IMR-90 (cell line): ENCODE measurements around the gene UCHL1. TPM values are rescaled to one million over a fixed set of nuclear protein-coding genes. Genes with fewer than 3 reads are reported as not detected.

ENCODE experiments used
- ATAC-seq: fragments of 200-7000 bp; cut with Tn5 transposase; 2 replicates; pipeline ENCODE4 v1.9.1; 2020; ENCODE audit warnings: low read depth, mild to moderate bottlenecking, moderate library complexity
- BruUV-seq: library from RNA; stranded (reverse); fragments of 400-500 nt; replicated peaks from 2 replicates; lab custom pipeline; 2021; lab: Mats Ljungman, UMichigan
- CTCF ChIA-PET: fragments of 300-600 bp; formaldehyde crosslinking; extraction: SDS; loops from one replicate; lab custom pipeline; 2021; ENCODE audit warnings: antibody characterized with exemption; lab: Yijun Ruan, JAX
- POLR2A ChIA-PET: fragments of 300-600 bp; sonication (Branson Sonifier 250); formaldehyde crosslinking; loops from one replicate; lab custom pipeline; 2022; ENCODE audit warnings: antibody characterized with exemption; ENCODE audit not compliant: unreplicated experiment; lab: Charles Lee
- DNase-seq: peaks from one replicate; pipeline ENCODE4 v3.0.0; 2013
- H2AFZ ChIP-seq: replicated peaks from 2 replicates; pipeline ENCODE3; 2013; ENCODE audit warnings: low read length, mild to moderate bottlenecking; ENCODE audit not compliant: poor library complexity
- H2AK5ac ChIP-seq: 2 replicates; pipeline ENCODE4 v1.6.1; 2013; ENCODE audit warnings: low read depth, low read length, inconsistent platforms
- H2AK9ac ChIP-seq: replicated peaks from 2 replicates; pipeline ENCODE3; 2013; ENCODE audit warnings: mild to moderate bottlenecking, low read depth, low read length, moderate library complexity; ENCODE audit not compliant: poor library complexity
- H2BK120ac ChIP-seq: 2 replicates; pipeline ENCODE4 v1.6.1; 2013; ENCODE audit warnings: low read depth, low read length, inconsistent platforms
- H2BK15ac ChIP-seq: 3 replicates; pipeline ENCODE4 v1.6.1; 2013; ENCODE audit warnings: low read depth, low read length, inconsistent platforms
- H2BK20ac ChIP-seq: 2 replicates; pipeline ENCODE4 v1.6.1; 2013; ENCODE audit warnings: low read depth, mild to moderate bottlenecking, inconsistent platforms, low read length, moderate library complexity
- H2BK5ac ChIP-seq: 2 replicates; pipeline ENCODE4 v1.6.1; 2013; ENCODE audit warnings: mild to moderate bottlenecking, low read depth, low read length, inconsistent platforms; ENCODE audit not compliant: poor library complexity, severe bottlenecking
- H3K14ac ChIP-seq: replicated peaks from 2 replicates; pipeline ENCODE4 v1.6.1; 2013; ENCODE audit warnings: low read depth, low read length, inconsistent platforms
- H3K18ac ChIP-seq: 2 replicates; pipeline ENCODE4 v1.6.1; 2013; ENCODE audit warnings: low read depth, low read length, control low read depth
- H3K23ac ChIP-seq: 2 replicates; pipeline ENCODE4 v1.6.1; 2013; ENCODE audit warnings: low read depth, low read length, inconsistent platforms
- H3K27ac ChIP-seq: 2 replicates; pipeline ENCODE4 v1.5.1; 2013; ENCODE audit warnings: mild to moderate bottlenecking, control low read depth, low read length; ENCODE audit not compliant: insufficient read depth
- H3K27me3 ChIP-seq: 2 replicates; pipeline ENCODE4 v1.6.1; 2013; ENCODE audit warnings: low read length; ENCODE audit not compliant: control insufficient read depth, insufficient read depth
- H3K36me3 ChIP-seq: 2 replicates; pipeline ENCODE4 v1.6.1; 2013; ENCODE audit warnings: low read length, mixed read lengths; ENCODE audit not compliant: control insufficient read depth, insufficient read depth
- H3K4ac ChIP-seq: 2 replicates; pipeline ENCODE4 v1.6.1; 2013; ENCODE audit warnings: low read depth, low read length, inconsistent platforms
- H3K4me1 ChIP-seq: 2 replicates; pipeline ENCODE4 v1.6.1; 2013; ENCODE audit warnings: low read length, mixed read lengths; ENCODE audit not compliant: control insufficient read depth, insufficient read depth
- H3K4me2 ChIP-seq: 2 replicates; pipeline ENCODE4 v1.6.1; 2013; ENCODE audit warnings: low read depth, mild to moderate bottlenecking, control low read depth, low read length, moderate library complexity
- H3K4me3 ChIP-seq: 2 replicates; pipeline ENCODE4 v1.5.1; 2013; ENCODE audit warnings: low read depth, mild to moderate bottlenecking, control low read depth, low read length, moderate library complexity; ENCODE audit not compliant: insufficient read depth
- H3K56ac ChIP-seq: 2 replicates; pipeline ENCODE4 v1.6.1; 2013; ENCODE audit warnings: low read length, inconsistent platforms; ENCODE audit not compliant: insufficient read depth; ENCODE audit errors: extremely low read depth
- H3K79me1 ChIP-seq, 2 experiments: 2 replicates each; pipeline ENCODE4 v1.6.1; 2013; ENCODE audit warnings: low read length in 2 of 2, inconsistent platforms in 1 of 2, low read depth in 1 of 2
- H3K9ac ChIP-seq: 2 replicates; pipeline ENCODE4 v1.6.1; 2013; ENCODE audit warnings: low read depth, low read length, control low read depth
- H3K9me1 ChIP-seq: 2 replicates; pipeline ENCODE4 v1.6.1; 2013; ENCODE audit warnings: low read length, inconsistent platforms; ENCODE audit not compliant: insufficient read depth
- H3K9me3 ChIP-seq: 2 replicates; pipeline ENCODE4 v1.6.1; 2013; ENCODE audit warnings: low read length; ENCODE audit not compliant: control insufficient read depth, insufficient read depth
- H4K20me1 ChIP-seq: 2 replicates; pipeline ENCODE4 v1.6.1; 2013; ENCODE audit warnings: low read length, inconsistent platforms; ENCODE audit not compliant: insufficient read depth
- H4K5ac ChIP-seq: 2 replicates; pipeline ENCODE4 v1.6.1; 2013; ENCODE audit warnings: mild to moderate bottlenecking, low read depth, low read length, control low read depth
- H4K8ac ChIP-seq, 2 experiments: 2 replicates each; pipeline ENCODE4 v1.6.1; 2013; ENCODE audit warnings: low read depth in 2 of 2, low read length in 2 of 2, control low read depth in 1 of 2, inconsistent platforms in 1 of 2
- H4K91ac ChIP-seq: 2 replicates; pipeline ENCODE4 v1.6.1; 2013; ENCODE audit warnings: low read depth, low read length, inconsistent platforms; ENCODE audit not compliant: insufficient read depth
- CEBPB ChIP-seq: IDR thresholded peaks from 2 replicates; pipeline ENCODE4 v1.6.1; 2012; ENCODE audit warnings: low read depth, low read length, improper control_type of control experiment
- CHD1 ChIP-seq: IDR thresholded peaks from 2 replicates; pipeline ENCODE4 v1.6.1; 2012; ENCODE audit warnings: low read depth, low read length, improper control_type of control experiment
- FOS ChIP-seq: fragments of 150-350 bp; IDR thresholded peaks from 2 replicates; pipeline ENCODE4 v1.6.1; 2016; ENCODE audit warnings: low read depth, low read length
- MAFK ChIP-seq: IDR thresholded peaks from 2 replicates; pipeline ENCODE4 v1.6.1; 2012; ENCODE audit warnings: low read depth, low read length, improper control_type of control experiment
- MAZ ChIP-seq: IDR thresholded peaks from 2 replicates; pipeline ENCODE4 v1.6.1; 2012; ENCODE audit warnings: low read depth, mild to moderate bottlenecking, low read length, improper control_type of control experiment, moderate library complexity, borderline replicate concordance
- MXI1 ChIP-seq: IDR thresholded peaks from 2 replicates; pipeline ENCODE4 v1.6.1; 2012; ENCODE audit warnings: low read depth, mild to moderate bottlenecking, low read length, moderate library complexity, borderline replicate concordance
- NFE2L2 ChIP-seq: fragments of 150-350 bp; IDR thresholded peaks from 2 replicates; pipeline ENCODE4 v1.6.1; 2016; ENCODE audit warnings: low read depth, mild to moderate bottlenecking, low read length
- RAD21 ChIP-seq: IDR thresholded peaks from 2 replicates; pipeline ENCODE4 v1.6.1; 2012; ENCODE audit warnings: low read length, improper control_type of control experiment
- RCOR1 ChIP-seq: IDR thresholded peaks from 2 replicates; pipeline ENCODE4 v1.6.1; 2012; ENCODE audit warnings: mild to moderate bottlenecking, low read length, improper control_type of control experiment; ENCODE audit not compliant: insufficient replicate concordance
- RFX5 ChIP-seq: IDR thresholded peaks from 2 replicates; pipeline ENCODE4 v1.8.0; 2012; ENCODE audit warnings: low read depth, mild to moderate bottlenecking, low read length, moderate library complexity
- WGBS, 2 experiments: methylation state at CpG; one replicate each; pipeline versions ENCODE4 v1.1.5 to v1.1.7; 2013; ENCODE audit warnings: missing lambda C conversion rate in 2 of 2; ENCODE audit not compliant: insufficient read length in 1 of 2; ENCODE audit errors: extremely low coverage in 2 of 2; 5-methylcytosine and 5-hydroxymethylcytosine counted together
- dilution Hi-C: fragments of 300-500 bp; cut with HindIII; formaldehyde crosslinking; loops from one replicate; pipeline ENCODE4 v1.14.3; 2018; ENCODE audit warnings: low sequenced_read_pairs; ENCODE audit not compliant: unreplicated experiment
- in situ Hi-C: fragments of 300-500 bp; cut with MboI; formaldehyde crosslinking; loops from 3 replicates; pipeline ENCODE4 v1.14.3; 2019; ENCODE audit warnings: low sequenced_read_pairs, inconsistent platforms, mixed read lengths
- intact Hi-C: fragments of 100-400 bp; cut with micrococcal nuclease; formaldehyde crosslinking; loops from 2 replicates; pipeline ENCODE4 v1.10.0; 2022
- polyA plus RNA-seq, 3 experiments: library from polyadenylated mRNA; depleted of rRNA; stranded (reverse); fragments of >200 nt; gene quantifications; 2 replicates each; pipeline ENCODE4 v1.2.3, GENCODE V29; 2012; ENCODE audit warnings: low replicate concordance in 1 of 3
- total RNA-seq: library from RNA; depleted of rRNA; stranded (reverse); fragments of >200 nt; gene quantifications from 2 replicates; pipeline ENCODE4 v1.2.3, GENCODE V29; 2012
- TF ChIP-seq, protein P1 (sequence below): fragments of 150-350 bp; IDR thresholded peaks from 2 replicates; pipeline ENCODE4 v1.6.1; 2017; ENCODE audit warnings: mild to moderate bottlenecking, antibody characterized with exemption, low read length, low read depth
- TF ChIP-seq, protein P2 (sequence below): conservative IDR thresholded peaks from 2 replicates; pipeline ENCODE4 v1.5.1; 2012; ENCODE audit warnings: mild to moderate bottlenecking, low read depth, low read length, improper control_type of control experiment
- TF ChIP-seq, protein P3 (sequence below): fragments of 150-350 bp; IDR thresholded peaks from 2 replicates; pipeline ENCODE4 v1.6.1; 2016; ENCODE audit warnings: low read depth, mild to moderate bottlenecking, low read length, moderate library complexity, borderline replicate concordance

The UCHL1 gene
- total and polyA plus RNA-seq, 2 of the 4 experiments (the other 2 are of a cell fraction) = 972 to 2,118 TPM

DNA sequence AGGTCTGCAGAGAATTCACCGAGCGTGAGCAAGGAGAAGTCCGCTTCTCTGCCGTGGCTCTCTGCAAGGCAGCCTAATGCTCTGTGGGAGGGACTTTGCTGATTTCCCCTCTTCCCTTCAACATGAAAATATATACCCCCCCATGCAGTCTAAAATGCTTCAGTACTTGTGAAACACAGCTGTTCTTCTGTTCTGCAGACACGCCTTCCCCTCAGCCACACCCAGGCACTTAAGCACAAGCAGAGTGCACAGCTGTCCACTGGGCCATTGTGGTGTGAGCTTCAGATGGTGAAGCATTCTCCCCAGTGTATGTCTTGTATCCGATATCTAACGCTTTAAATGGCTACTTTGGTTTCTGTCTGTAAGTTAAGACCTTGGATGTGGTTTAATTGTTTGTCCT is 11.3 kb downstream of the UCHL1 start:
- H4K91ac ChIP-seq = no peak overlapping the region
- no peak overlapping the region for H4K8ac ChIP-seq
- no peak overlapping the region for H3K14ac ChIP-seq
- H3K9me1 ChIP-seq = no peaks in the 10 kb centered on the region
- H3K36me3 ChIP-seq = peaks cover 48% of the 10 kb centered on the region
- H2BK15ac ChIP-seq = no peak overlapping the region
- CTCF ChIA-PET = interaction anchor here (1.1 kb wide), 1 partner anchor 9 kb away, joined by 3 read pairs; no protein-coding TSS in a partner anchor
- no peak overlapping the region for H3K18ac ChIP-seq
- no peaks in the 10 kb centered on the region for H3K4me1 ChIP-seq
- H2AK9ac ChIP-seq = no peak overlapping the region
- POLR2A ChIA-PET = no interaction called here
- WGBS, 2 experiments = 80% methylated on average over 1 of the region's 7 CpGs; no CpG with 5 or more reads in 1 of the 2 experiments
- no peak overlapping the region for H2BK20ac ChIP-seq
- no peak for TF ChIP-seq RAD21
- TF ChIP-seq NFE2L2 = no peak
- no peak for TF ChIP-seq MXI1
- TF ChIP-seq MAFK = no peak
- no peak for TF ChIP-seq RFX5
- TF ChIP-seq, protein P1, sequence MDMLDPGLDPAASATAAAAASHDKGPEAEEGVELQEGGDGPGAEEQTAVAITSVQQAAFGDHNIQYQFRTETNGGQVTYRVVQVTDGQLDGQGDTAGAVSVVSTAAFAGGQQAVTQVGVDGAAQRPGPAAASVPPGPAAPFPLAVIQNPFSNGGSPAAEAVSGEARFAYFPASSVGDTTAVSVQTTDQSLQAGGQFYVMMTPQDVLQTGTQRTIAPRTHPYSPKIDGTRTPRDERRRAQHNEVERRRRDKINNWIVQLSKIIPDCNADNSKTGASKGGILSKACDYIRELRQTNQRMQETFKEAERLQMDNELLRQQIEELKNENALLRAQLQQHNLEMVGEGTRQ = no peak
- TF ChIP-seq FOS = no peak
- TF ChIP-seq, protein P2, sequence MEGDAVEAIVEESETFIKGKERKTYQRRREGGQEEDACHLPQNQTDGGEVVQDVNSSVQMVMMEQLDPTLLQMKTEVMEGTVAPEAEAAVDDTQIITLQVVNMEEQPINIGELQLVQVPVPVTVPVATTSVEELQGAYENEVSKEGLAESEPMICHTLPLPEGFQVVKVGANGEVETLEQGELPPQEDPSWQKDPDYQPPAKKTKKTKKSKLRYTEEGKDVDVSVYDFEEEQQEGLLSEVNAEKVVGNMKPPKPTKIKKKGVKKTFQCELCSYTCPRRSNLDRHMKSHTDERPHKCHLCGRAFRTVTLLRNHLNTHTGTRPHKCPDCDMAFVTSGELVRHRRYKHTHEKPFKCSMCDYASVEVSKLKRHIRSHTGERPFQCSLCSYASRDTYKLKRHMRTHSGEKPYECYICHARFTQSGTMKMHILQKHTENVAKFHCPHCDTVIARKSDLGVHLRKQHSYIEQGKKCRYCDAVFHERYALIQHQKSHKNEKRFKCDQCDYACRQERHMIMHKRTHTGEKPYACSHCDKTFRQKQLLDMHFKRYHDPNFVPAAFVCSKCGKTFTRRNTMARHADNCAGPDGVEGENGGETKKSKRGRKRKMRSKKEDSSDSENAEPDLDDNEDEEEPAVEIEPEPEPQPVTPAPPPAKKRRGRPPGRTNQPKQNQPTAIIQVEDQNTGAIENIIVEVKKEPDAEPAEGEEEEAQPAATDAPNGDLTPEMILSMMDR = no peak
- TF ChIP-seq, protein P3, sequence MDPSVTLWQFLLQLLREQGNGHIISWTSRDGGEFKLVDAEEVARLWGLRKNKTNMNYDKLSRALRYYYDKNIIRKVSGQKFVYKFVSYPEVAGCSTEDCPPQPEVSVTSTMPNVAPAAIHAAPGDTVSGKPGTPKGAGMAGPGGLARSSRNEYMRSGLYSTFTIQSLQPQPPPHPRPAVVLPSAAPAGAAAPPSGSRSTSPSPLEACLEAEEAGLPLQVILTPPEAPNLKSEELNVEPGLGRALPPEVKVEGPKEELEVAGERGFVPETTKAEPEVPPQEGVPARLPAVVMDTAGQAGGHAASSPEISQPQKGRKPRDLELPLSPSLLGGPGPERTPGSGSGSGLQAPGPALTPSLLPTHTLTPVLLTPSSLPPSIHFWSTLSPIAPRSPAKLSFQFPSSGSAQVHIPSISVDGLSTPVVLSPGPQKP = no peak
- TF ChIP-seq CEBPB = no peak
- no peak for TF ChIP-seq CHD1
- TF ChIP-seq RCOR1 = no peak
- no peak for TF ChIP-seq MAZ
- intact Hi-C loops = no loop called here
- no peaks in the 10 kb centered on the region for H3K27me3 ChIP-seq
- H3K4ac ChIP-seq = no peak overlapping the region
- no TSS peak for BruUV-seq
- H3K23ac ChIP-seq = no peak overlapping the region
- no peak overlapping the region for H3K4me2 ChIP-seq
- no peak for ATAC-seq
- no peaks in the 10 kb centered on the region for H3K9me3 ChIP-seq
- H2AK5ac ChIP-seq = no peak overlapping the region
- H3K4me3 ChIP-seq = no peak overlapping the region
- H3K56ac ChIP-seq = no peak overlapping the region
- H4K5ac ChIP-seq = no peak overlapping the region
- no peak overlapping the region for H2BK120ac ChIP-seq
- H4K20me1 ChIP-seq = no peaks in the 10 kb centered on the region; the same call in 1 of the 2 replicates
- H2AFZ ChIP-seq = no peak overlapping the region
- no peak for DNase-seq
- no peak overlapping the region for H3K9ac ChIP-seq
- no peak overlapping the region for H2BK5ac ChIP-seq
- H3K27ac ChIP-seq = no peak overlapping the region
- dilution Hi-C loops = no loop called here
- in situ Hi-C loops = no loop called here
- H3K79me1 ChIP-seq = peaks cover 0 to 7% of the 10 kb centered on the region in 2 experiments; a peak in 2 of 4 replicates
